Measurements from ENCODE around the gene DENND1A.
"Not testable (repeated sequence)": the region's sequence is repeated elsewhere in the genome, so short reads cannot be mapped to it uniquely, and the experiment has no call there.

DENND1A gene

DNA sequence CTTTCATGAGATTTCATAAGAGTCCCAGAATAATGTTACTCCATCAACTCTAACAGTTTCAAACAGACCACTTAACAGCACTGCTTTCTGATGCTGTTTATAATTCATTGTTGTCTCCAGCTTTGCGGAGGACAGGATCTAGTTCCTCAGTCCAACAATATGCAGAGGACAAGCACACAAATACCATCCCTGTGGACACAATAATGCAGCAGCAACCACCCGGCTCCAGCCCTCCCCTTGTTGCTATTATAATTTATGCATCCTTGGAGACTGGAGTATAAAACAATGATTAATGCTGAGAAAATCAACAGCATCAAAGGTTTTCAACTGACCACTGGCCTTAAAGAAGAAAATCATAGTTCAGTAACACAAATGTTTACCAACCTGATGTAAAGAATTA, 108.3 kb downstream of the DENND1A start:
- no peak for DNase-seq (ENCODE audit: low read depth in 2 of 2)

DNA sequence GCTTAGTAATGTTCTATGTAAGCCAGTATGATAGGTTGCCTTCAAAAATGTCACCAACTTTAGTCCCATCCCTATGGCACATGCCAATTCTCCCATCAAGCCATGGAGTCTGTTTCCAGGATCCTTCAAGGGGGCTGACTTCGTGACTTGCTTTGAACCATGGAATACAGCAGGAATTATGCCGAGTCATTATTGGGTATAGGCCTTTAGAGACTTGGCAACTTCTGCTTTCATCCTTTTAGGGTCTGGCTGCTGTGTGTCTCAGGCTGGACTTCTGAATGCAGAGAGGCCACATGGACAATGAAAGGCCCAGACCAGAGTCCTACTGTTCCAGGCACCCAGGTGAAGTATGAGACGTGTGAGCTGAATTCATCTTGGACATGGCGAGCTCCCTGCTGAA, 109.8 kb downstream of the DENND1A start:
- DNase-seq (ENCODE audit: low read depth in 2 of 2): no peak

DNA sequence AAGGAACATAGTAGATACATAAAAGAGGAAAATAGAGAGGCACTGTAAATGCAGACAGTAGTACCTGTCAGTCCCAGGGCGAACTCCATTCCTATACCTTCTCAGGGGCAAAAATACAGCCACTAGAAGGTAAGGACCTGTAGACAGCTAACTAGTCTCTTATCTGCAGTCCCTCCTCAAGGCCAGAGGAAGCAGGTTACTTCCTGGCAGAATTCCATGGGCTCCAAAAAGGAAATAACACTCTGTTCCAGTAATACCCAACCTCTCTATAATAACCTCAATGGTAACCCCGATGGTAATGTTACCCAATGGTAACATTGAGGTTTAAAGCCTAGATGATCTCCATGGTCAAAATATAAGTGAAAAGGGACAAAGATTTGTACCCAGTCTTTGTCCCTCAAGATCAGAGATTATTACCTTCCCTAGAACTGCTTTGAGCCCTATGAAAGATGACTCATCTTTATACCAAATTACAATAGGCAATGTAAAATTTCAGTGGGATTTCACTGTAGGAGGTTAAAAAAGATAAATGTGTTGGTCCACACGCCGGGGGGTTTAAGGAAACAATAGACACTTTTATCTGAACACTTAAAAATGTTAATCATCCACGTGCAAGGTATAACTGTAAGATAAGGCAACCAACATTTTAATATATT, 113.0 kb downstream of the DENND1A start:
- no peak for DNase-seq (ENCODE audit: low read depth in 2 of 2)

DNA sequence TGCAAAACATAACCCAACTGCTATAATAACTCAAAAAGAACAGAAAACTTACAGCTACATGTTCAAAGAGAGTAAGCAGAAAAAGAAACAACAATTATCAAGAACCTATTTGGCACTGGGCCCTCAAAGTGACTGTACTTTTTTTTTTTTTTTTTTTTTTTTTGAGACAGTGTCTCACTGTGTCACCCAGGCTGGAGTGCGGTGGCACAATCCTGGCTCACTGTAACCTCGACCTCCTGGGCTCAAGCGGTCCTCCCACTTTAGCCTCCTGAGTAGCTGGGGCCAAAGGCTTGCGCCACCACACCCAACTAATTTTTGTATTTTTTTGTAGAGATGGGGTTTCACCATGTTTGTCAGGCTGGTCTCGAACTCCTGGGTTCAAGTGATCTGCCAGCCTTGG, 114.1 kb downstream of the DENND1A start:
- not testable (repeated sequence) for DNase-seq (ENCODE audit: low read depth in 2 of 2)

DNA sequence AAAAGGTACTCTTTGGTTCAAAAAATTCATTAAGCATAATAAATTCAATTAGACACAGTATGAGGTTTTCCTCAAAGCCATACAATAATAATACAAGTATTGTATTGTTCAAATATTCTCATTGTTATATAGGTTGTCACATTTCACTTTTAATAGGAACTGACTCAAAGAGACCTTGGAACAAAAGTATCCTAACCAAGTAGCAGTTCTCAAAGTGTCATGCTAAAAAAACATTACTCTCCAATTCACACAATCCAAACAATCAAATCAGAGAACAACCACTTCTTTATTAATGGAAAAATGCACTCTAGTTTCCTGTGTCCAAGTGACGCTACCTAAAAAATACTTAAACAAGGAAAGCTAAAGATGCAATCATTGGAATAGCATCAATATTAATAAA, 115.4 kb downstream of the DENND1A start:
- no peak for DNase-seq (ENCODE audit: low read depth in 2 of 2)

DNA sequence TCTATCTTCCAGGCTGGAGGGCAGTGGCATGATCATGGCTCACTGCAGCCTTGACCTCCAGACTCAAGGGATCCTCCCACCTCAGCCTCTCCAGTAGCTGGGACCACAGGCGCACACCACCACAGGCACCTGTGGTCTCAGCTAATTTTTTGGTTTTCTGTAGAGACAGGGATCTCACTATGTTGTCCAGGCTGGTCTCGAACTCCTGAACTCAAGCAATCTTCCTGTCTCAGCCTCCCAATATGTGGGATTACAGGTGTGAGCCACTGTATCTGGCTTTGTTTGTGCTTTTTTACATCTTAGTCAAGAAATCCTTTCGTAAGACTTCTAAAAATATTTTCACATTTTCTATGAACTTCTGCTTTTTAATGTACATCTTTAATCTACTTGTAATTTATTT, 116.9 kb downstream of the DENND1A start:
- DNase-seq (ENCODE audit: low read depth in 2 of 2): no peak

DNA sequence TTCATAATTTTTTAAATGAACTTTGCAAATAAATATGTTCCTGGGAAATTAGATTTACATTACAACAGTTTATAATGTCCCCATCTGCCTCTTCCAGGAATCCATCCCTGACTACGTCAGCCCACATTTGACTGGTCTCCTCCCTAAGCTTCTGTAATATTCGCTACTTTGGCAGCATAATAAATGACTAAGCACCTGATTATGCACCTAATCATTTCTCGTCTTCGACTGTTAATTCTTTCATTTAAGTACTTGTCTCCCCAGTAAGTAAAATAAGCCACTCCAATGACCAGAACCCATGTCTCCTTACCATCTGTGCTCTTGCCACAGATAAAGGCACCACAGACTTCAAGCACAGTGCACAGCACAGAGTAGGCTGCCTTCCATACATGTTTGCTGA, 122.7 kb downstream of the DENND1A start:
- no peak for DNase-seq (ENCODE audit: low read depth in 2 of 2)

DNA sequence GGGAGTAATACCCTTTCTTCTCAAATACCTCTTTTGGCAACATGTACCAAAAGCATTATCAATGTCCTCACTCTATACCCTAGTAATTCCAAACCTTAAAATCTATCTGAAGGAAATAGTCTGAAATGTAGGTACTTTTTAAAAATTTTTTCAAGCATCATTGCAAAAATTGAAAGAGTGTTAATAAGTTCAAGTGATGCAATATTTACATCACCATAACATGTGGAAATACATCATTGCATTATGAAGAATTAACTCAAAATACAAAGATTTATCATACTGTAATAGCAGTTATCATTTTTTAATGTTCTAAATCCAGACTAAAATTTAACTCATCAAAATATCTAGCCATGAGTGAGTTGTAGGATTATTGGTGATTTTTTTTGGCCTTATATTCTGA, 123.1 kb downstream of the DENND1A start:
- DNase-seq (ENCODE audit: low read depth in 2 of 2): no peak

DNA sequence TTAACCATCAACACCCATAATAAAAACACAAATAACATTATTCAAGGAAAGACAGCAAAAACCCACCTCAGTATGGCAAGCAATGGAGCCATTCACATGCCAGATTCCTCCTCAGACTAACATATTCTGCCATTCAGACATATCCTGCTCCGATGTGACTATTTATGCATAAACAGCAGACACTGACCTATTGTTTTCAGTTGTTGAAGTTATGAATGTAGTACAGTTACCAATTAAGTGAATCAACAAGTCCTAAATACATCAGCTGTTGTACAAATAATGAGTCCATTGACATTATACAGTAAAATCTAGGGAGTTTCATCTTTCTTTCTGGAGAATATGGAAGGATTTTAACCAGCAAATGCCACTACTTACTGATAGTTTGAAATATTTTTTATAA, 131.7 kb downstream of the DENND1A start:
- DNase-seq (ENCODE audit: low read depth in 2 of 2): no peak

DNA sequence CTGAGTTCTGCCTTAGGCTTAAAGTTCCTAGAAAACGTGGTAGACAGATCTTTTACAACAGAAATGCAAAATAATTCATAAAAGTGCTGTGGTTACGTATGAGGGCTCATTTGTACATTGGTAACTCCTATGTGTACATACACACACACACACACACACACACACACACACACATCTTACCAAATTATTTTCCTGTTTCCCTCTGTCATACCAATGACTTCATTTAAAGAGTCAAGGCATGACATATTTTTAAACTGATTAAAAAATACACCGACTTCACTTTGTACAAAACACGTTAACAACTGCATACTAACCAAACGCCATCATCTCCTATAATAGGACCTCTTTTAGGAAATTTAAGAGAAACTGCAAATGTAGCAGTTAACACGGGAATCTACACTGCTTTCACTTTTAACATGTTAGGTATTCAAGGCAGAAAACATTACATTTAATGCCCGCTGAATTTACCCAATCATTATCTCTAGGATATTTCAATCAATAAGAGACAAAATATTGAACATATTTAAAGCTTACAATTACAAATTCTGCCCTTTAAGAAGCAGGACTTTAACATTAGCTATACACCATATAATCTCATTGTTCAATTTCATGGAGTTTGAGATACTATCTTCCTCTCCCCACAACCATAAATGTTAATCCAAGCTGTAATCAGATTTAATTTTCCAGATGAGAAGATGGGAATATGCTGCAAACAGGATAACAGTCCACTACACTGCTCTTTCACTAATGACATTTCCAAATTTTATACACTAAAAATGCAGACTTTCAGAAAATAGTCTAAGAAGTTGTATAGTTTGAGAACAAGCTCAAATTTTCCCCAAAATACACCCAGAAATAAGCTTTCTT, 133.1 kb downstream of the DENND1A start:
- DNase-seq (ENCODE audit: low read depth in 2 of 2): no peak

DNA sequence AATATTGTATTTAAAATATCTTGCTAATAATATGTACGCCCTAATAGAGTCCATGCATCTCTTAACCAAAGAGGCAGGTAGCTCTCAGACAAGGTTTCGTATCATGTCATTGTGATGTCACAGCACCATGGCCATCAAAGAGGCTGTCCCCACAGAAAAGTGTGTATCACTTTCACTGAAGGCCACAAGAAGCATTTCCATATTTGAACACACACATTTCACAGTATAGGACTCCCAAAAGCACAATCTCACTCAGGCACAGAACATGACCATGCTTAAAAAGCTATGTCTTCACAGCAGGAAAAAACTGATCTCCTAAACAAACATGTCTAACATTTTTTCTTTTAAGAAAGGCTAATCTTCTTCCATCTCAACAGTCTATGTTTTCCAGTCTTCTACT, 133.8 kb downstream of the DENND1A start:
- DNase-seq (ENCODE audit: low read depth in 2 of 2): no peak

DNA sequence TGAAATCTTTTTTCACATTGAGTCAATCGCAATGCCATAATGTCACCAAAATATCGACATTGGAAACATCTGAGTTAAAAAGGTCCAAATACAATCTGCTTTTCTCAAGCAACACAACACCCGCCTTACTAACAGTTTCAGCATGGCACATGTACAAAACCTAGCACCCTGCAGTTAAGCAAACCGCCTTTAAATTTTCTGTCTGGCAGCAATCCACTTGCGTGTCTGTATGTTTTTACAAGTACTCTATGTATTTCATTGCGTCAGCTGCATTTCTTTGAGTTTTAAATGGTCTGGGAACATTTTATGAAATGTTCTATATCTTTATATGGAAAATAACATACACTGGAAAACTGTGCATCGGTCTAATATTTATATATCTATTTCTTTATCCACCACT, 134.6 kb downstream of the DENND1A start:
- no peak for DNase-seq (ENCODE audit: low read depth in 2 of 2)

DNA sequence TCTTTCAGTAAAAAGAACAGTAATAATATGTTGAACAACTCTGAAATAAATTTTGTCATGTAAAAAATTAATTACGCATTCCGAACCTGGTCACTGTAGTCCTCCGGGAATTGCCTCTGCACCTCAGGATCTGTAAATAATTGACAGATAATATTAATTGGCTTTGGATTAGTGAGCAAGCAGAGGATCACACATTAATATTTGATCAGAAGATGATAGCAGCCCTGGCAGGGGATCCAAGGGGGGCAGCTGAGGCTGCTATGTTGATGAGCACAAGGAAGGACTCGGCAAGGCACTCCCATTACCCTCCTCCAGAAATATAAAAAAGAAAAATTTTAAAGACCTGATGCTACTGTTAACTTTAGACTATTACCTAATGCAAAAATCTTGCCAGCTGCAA, 137.4 kb downstream of the DENND1A start:
- DNase-seq (ENCODE audit: low read depth in 2 of 2): no peak

DNA sequence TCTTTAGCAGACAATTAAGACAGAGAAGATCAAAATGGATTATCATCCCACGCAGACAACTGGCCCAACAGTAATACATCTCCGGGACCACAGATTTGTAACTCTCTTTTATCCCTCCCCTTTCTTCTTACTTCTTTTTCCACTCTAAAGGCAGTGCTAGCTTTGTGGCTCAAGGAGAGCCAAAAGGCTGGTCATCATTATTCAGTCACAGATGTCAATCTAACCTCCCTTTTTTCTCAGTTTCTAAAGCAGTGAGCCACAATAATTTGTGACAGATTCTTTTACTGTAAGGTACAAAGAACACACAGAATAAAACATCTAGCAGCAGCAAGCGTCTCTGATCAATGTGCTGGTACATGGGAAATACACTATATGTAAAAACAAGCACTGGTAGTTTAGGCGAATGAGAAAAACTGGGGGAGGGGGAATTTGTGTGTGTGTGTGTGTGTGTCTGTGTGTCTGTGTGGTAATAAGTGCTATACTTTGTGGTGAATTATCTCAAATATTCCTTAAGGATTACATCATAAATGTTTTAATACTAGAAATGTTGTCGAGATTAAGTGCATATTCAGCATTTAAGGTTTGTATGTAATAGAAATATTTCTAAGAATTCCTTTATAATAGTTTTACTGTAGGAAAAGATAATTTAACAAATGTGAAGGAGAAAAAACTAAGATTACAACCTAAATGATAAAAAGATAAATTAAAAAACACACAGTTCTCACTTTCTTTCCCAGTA, 140.2 kb downstream of the DENND1A start:
- DNase-seq (ENCODE audit: low read depth in 2 of 2): no peak

DNA sequence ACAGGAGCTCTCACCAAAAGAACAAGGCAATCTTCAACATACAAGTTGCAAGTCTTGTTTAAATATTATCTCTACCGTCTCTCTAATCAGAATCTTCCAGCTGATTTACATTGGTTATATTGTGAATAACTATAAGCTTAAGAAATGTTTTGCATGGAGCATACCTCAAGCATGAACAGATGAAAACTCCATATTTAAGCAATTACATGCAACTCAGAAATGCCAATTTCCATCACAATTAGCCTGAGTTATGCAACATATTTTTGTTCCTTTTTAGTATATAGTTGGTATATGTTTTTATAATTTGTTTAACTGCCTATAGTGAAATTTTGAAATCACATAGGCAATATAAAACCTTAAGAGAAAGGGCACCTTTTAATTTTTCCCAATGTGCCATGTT, 142.5 kb downstream of the DENND1A start:
- no peak for DNase-seq (ENCODE audit: low read depth in 2 of 2)

DNA sequence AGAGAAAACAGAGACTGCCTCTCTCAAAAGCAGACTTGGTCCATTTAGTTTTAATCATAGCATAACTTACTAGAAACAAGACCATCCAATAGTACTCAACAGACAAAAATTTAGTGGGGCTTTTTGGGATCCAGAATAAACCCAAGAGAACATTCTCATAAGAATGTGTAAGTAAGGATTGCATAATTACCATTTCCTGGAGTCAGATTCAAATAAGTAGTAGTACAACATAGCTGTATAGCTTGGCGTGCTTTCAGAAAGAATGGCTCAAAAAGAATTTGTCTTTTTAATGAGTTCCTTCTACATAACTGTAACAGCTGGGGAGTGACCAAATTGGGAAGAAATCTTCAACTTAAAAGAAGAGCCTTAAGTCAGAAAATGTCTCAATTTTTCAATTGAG, 145.4 kb downstream of the DENND1A start:
- DNase-seq (ENCODE audit: low read depth in 2 of 2): no peak

DNA sequence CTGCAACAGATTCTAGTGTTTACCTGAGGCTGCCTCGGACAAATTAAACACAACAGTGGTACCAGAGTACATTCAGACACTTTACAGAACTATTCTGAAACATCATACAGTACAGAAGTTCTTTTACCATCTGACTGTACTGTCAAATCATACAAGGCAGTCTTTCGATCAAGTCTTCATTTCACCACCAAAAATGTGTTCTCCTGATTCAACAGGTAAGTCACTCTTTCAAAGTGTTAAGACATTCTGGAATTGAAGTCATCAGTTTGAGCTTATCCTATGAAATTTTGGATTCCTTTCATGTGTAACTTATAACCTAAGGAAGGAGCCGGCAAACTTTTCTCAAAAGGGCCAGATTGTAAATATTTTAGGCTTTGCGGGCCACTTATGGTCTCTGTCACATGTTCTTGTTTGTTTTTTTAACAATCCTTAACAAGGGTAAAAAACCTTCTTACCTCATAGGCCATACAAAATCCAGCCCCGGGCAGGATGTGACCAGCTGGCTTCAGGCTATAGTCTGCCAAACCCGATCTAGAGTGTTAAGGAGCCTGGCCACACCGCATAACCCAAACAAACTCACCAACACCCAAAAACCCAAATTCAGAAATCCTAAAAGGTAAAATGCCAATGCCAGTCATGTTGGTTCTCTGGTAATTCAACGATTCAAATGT, 151.6 kb downstream of the DENND1A start:
- no peak for DNase-seq (ENCODE audit: low read depth in 2 of 2)

DNA sequence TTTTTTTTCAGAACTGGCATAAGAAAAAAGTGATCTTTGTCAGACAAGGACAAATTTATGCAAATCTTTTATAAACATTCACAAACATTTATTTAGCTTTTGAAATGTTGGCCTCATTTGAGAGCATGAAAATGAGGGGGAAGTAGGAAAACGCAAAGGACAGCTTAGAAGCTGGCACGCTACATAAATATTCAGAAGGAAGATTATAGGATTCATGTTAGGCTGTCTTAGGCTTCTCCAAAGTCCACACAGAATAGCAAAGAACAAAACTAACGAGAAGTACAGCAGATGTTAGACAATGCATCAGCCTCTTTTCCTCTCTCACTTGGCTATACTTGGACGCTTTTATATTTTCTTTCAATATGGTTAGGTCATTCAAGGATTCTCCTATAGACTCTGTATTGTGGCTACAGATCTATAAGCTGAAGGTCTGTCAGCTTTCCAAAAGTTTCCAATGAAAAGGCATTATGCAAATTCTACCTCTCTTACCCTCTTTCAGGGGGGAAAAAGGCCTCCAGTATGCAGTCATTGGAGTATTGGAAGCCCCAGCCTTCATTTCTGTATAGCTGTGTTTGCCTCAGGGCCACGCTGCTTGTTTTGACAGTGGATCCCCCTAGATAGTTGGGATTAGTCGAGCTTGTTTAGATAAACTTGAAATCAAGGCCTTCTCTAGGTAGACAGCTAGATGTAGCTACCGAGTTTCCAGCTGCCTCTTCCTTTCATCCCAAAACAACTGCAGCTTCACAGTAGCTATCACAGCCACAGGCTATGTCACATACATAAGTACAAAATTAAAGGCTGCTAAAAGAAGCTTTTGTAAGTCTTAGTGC, 153.0 kb downstream of the DENND1A start:
- no peak for DNase-seq (ENCODE audit: low read depth in 2 of 2)

DNA sequence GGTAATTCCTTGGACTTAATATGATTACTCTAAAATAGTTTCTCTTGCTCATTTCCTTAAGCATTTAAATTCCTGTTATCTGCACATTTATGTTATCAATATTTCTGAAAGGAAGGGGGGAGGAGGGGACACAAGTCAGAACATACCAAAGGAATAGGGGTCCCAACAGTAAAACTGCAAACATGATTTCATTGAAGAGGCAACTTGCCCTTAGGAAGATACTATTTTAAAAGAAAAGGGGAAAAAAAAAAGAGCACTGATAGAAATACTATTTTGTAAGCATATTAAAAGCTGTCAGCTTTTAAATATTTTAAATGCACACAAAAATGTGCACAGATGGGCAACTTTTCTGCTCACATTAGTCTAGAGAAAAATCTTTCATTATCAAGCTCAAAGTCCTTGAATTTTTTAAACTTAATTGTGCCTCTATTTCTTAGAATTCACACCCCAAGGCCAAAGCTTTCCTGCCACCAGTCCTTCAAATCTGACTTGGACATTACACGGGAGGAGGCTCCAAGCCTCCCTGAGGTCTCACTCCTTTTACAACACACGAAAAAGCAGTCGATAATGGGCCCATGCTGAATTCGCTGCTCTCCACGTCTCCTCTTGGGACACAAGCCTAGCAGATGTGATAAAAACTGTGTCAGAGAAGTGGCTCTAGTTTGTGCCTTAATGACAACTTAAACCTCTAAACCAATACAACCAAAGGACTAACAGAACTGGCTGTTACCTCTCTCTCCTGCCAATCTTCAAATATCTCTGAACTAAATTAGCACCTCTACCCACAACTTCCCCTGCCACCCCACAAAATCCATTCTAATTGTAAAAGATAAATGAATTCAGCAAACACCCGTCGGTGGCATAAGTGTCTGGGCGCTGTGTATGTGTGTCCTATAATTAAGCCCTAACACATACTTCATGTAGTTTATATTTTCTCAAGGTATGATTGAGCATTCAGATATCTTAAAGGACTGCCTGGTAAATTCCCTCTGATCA, 154.3 kb downstream of the DENND1A start:
- no peak for DNase-seq (ENCODE audit: low read depth in 2 of 2)

DNA sequence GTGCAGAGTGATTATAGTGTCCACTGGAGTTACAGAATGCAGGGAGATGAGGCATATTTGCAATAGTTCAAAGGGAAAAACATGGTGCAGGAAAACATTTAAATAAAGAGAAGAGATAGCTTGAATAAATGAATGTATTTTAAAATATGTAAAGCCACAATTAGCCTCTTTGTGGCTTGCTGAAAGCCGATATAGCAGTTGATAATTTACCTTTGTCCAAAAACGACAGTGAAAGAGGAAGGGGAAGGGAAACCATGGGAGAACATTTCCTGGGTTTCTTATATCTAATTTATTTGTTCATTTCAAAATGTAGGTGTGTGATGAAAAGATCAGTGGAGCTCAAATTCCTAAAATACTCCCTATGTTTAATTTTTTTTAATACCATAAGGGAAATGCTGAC, 156.1 kb downstream of the DENND1A start:
- no peak for DNase-seq (ENCODE audit: low read depth in 2 of 2)

Data from stimulated activated CD8-positive, alpha-beta memory T cell treated with anti-CD3 and anti-CD28 coated beads, Interleukin-2, amount 100 ng/mL, for 48 hours (primary cell).